ENCODE data around the gene MAG. TPM values are rescaled to one million over a fixed set of nuclear protein-coding genes. Genes with fewer than 3 reads are reported as not detected.
A peak's percentile ranks its signal among the peaks of the same experiment; 100 is the strongest.
"Not testable (repeated sequence)": the region's sequence is repeated elsewhere in the genome, so short reads cannot be mapped to it uniquely, and the experiment has no call there.

The MAG gene
- total RNA-seq, 2 donors from 2014 or later = not detected

GRCh38 chr19:35348911-35349611 is 57.1 kb downstream of the MAG start:
- intact Hi-C loops (cut with DNase I) = no loop called here
- DNase-seq (ENCODE audit: low spot score) = peak; percentile 67

GRCh38 chr19:35349614-35350521 is 57.9 kb downstream of the MAG start:
- intact Hi-C loops (cut with DNase I) = loop anchor here (10.0 kb wide), 1 partner anchor 145 kb away; the partner anchor contains the start of gene KRTDAP (in 2 of the 2)
- peak; percentile 79 for DNase-seq (ENCODE audit: low spot score)

- DNase-seq (ENCODE audit: low spot score) = peak; percentile 60
- intact Hi-C loops (cut with DNase I) = loop anchor here (10.0 kb wide), 1 partner anchor 144 kb away; the partner anchor contains the start of gene KRTDAP (in 2 of the 2)
Observed at GRCh38 chr19:35350591-35350990, 58.6 kb downstream of the MAG start.

- DNase-seq (ENCODE audit: low spot score) = peak; percentile 76
- intact Hi-C loops (cut with DNase I) = loop anchor here (10.0 kb wide), 1 partner anchor 143 kb away; the partner anchor contains the start of gene KRTDAP (in 2 of the 2)
Observed at GRCh38 chr19:35351411-35352176, 59.6 kb downstream of the MAG start.

- DNase-seq (ENCODE audit: low spot score) = no peak
- intact Hi-C loops (cut with DNase I) = loop anchor here (10.0 kb wide), 1 partner anchor 143 kb away; the partner anchor contains the start of gene KRTDAP (in 2 of the 2)
Observed at GRCh38 chr19:35352177-35352447, 60.2 kb downstream of the MAG start.

GRCh38 chr19:35352448-35353304 is 60.7 kb downstream of the MAG start:
- intact Hi-C loops (cut with DNase I) = loop anchor here (10.0 kb wide), 1 partner anchor 142 kb away; the partner anchor contains the start of gene KRTDAP (in 2 of the 2)
- DNase-seq (ENCODE audit: low spot score) = peak; percentile 85

- DNase-seq (ENCODE audit: low spot score) = peak; percentile 56
- intact Hi-C loops (cut with DNase I) = loop anchor here (10.0 kb wide), 1 partner anchor 141 kb away; the partner anchor contains the start of gene KRTDAP (in 2 of the 2)
Observed at GRCh38 chr19:35353635-35354034, 61.7 kb downstream of the MAG start.

- no peak for DNase-seq (ENCODE audit: low spot score)
- intact Hi-C loops (cut with DNase I) = loop anchor here (10.0 kb wide), 1 partner anchor 140 kb away; the partner anchor contains the start of gene KRTDAP (in 2 of the 2)
Observed at GRCh38 chr19:35354898-35355297, 62.9 kb downstream of the MAG start.

GRCh38 chr19:35355791-35356460 is 64.0 kb downstream of the MAG start:
- intact Hi-C loops (cut with DNase I) = loop anchor here (10.0 kb wide), 1 partner anchor 139 kb away; the partner anchor contains the start of gene KRTDAP (in 2 of the 2)

GRCh38 chr19:35357867-35358573 is 66.1 kb downstream of the MAG start, which contains the start of gene FFAR3:
Gene FFAR3, plus strand, starts transcription at chr19:35358460. Its CDS starts 431 bp downstream, at chr19:35358891.
- peak; percentile 88 for DNase-seq (ENCODE audit: low spot score)
- intact Hi-C loops (cut with DNase I) = loop anchor here (10.0 kb wide), 1 partner anchor 137 kb away; the partner anchor contains the start of gene KRTDAP (in 2 of the 2)

More at GRCh38 chr19:35355791-35356460, 64.0 kb downstream of the MAG start:
- DNase-seq (ENCODE audit: low spot score) = peak; percentile 46

GRCh38 chr19:35358834-35359233 is 66.9 kb downstream of the MAG start:
- peak; percentile 53 for DNase-seq (ENCODE audit: low spot score)
- intact Hi-C loops (cut with DNase I) = loop anchor here (10.0 kb wide), 1 partner anchor 136 kb away; the partner anchor contains the start of gene KRTDAP (in 2 of the 2)

GRCh38 chr19:35359395-35359794 is 67.4 kb downstream of the MAG start:
- intact Hi-C loops (cut with DNase I) = loop anchor here (10.0 kb wide), 1 partner anchor 135 kb away; the partner anchor contains the start of gene KRTDAP (in 2 of the 2)
- DNase-seq (ENCODE audit: low spot score) = peak; percentile 44

- intact Hi-C loops (cut with DNase I) = not testable (repeated sequence)
- DNase-seq (ENCODE audit: low spot score) = peak; percentile 54
Observed at GRCh38 chr19:35360081-35360480, 68.1 kb downstream of the MAG start.

GRCh38 chr19:35360880-35361420 is 69.0 kb downstream of the MAG start:
- intact Hi-C loops (cut with DNase I) = no loop called here
- DNase-seq (ENCODE audit: low spot score) = peak; percentile 35

GRCh38 chr19:35362261-35363000 is 70.5 kb downstream of the MAG start:
- DNase-seq (ENCODE audit: low spot score) = peak; percentile 62
- intact Hi-C loops (cut with DNase I) = no loop called here
